Cardiac fibroblast (primary cell): ENCODE data around the gene HNRNPK.

Experiments used
- DNase-seq, 2 donors: peaks; one replicate each; pipeline versions ENCODE4 v3.0.0 to v3.0.0-alpha.2; 2010; ENCODE audit warnings: low read depth in 2 of 2
- H3K4me3 ChIP-seq, 2 donors: replicated peaks in 1 of 2; 1 replicate in 1 of 2; 2 replicates in 1 of 2; pipeline ENCODE4 v1.5.1; 2011; ENCODE audit warnings: low read depth in 2 of 2, low read length in 2 of 2, mild to moderate bottlenecking in 2 of 2, moderate library complexity in 1 of 2
- TF ChIP-seq, protein P1 (sequence below): IDR thresholded peaks from one replicate; pipeline ENCODE4 v1.5.1; 2011; ENCODE audit warnings: low read depth, mild to moderate bottlenecking, low read length, inconsistent platforms

The HNRNPK gene

DNA sequence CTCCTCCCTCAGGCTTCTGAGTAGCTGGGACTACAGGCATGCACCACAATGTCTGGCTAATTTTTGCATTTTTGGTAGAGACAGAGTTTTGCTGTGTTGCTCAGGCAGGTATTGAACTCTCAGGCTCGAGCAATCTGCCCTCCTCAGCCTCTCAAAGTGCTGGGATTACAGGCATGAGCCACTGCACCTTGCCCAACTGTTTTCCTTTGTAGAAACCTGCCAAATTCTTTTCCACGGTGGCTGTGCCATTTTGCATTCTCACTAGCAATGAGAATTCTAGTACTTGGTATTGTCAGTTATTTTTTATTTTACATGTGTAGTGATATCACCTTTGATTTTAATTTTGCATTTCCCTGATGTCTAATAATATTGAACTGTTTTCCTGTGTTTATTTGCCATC is 8.4 kb upstream of the HNRNPK start:
- no peak for DNase-seq
- H3K4me3 ChIP-seq, result no peak overlapping the region
- TF ChIP-seq, protein P1, sequence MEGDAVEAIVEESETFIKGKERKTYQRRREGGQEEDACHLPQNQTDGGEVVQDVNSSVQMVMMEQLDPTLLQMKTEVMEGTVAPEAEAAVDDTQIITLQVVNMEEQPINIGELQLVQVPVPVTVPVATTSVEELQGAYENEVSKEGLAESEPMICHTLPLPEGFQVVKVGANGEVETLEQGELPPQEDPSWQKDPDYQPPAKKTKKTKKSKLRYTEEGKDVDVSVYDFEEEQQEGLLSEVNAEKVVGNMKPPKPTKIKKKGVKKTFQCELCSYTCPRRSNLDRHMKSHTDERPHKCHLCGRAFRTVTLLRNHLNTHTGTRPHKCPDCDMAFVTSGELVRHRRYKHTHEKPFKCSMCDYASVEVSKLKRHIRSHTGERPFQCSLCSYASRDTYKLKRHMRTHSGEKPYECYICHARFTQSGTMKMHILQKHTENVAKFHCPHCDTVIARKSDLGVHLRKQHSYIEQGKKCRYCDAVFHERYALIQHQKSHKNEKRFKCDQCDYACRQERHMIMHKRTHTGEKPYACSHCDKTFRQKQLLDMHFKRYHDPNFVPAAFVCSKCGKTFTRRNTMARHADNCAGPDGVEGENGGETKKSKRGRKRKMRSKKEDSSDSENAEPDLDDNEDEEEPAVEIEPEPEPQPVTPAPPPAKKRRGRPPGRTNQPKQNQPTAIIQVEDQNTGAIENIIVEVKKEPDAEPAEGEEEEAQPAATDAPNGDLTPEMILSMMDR, result no peak

DNA sequence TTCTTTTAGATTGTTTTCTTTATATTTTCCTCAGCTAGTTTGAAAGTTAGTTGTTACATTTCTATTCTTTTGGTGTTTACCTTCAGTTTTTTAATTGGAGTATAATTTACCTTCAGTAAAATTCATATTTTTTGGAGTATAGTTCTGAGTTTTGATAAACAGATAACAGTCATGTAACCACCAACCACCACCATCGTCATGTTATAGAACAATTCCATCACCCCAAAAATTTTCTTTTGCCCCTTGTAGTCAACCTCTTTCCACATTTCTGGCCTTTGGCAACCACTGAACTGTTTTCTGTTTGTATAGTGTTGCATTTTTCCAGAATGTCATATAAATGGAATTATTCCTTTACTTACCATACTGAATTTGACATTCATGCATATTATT is 7.4 kb upstream of the HNRNPK start:
- TF ChIP-seq, protein P1, result no peak
- H3K4me3 ChIP-seq, result no peak overlapping the region
- DNase-seq, result no peak

DNA sequence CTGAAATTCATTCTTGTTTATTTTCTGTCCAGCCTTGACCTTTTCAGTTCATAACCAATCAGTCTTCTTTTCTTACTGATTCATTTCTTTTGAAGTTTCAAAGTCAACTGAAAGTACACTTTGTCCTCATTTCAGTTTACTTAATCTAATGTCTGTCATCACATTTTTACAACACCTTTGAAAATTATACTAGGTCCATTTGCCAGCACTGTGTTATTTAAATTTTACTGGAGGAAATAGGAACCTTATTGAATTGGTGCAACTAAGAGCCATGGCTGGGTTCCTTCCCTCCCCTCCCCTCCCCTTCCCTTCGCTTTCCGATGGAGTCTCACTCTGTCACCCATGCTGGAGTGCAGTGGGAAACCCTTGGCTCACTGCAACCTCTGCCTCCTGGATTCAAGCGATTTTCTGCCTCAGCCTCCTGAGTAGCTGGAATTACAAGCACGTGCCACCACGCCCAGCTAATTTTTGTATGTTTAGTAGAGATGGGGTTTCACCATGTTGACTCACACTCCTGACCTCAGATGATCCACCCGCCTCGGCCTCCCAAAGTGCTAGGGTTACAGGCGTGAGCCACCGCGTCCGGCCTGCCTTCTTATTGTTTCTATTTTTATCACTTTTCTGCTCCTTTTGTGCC is 6.9 kb upstream of the HNRNPK start:
- DNase-seq, result peak in 1 of 2 donors; percentile 59
- TF ChIP-seq, protein P1, result no peak
- no peak overlapping the region for H3K4me3 ChIP-seq

DNA sequence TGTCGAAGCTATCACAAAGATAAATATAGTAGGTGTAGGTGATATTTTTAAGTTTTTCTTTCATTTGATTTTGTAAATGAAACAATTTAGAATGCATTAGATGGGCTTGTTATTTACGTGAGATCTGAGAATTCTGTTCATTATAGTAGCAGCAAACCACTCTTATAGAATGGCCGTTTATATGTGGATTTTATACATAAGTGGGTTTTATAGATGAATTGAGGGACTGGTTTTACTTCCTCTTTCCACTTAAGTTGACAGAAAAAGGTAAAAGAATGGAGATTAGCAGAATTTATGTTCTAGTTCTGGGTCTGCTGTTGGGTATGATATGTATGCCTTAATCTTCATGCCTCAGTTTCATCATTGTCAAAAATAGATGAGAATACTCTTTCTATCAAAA is 6.2 kb upstream of the HNRNPK start:
- no peak overlapping the region for H3K4me3 ChIP-seq
- TF ChIP-seq, protein P1, result no peak
- DNase-seq, result no peak

DNA sequence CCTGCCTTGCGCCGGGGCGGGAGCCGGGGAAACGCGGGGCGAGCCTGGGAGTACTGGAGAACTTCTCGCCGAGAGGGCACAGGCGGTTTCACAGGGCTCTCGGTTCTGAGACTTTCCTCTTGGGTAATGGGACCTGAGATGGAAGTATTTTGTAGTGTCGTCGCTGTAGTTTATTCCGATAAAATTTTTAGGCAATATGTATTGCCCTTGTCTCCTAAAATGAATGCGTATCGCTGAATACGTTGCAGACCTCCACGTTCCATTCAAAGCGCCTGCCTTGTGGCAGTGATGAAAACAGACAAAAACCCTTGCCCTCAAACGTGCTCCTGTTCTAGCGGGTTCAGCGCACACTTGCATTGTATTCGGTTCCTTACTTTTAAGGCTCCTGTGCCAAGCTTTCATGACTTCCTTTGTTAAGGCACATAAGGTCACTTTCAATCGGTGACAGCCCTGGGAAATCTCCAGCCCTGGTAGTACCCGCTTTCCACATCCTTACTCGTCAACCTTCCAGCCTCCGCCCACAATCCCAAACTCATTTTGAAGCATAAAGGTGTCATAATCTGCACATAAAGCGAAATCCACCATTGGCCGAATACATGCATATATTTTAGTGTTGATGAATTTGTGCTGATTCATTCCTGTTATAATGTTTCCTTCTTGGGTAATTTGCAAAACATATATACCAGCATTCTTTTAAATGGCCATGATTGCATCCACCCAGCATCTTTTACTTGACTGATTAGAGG is 1.3 kb upstream of the HNRNPK start:
- DNase-seq, result peak; percentile 49 to 63
- TF ChIP-seq, protein P1, result no peak
- H3K4me3 ChIP-seq, result peak overlapping the region; percentile 95 to 100

DNA sequence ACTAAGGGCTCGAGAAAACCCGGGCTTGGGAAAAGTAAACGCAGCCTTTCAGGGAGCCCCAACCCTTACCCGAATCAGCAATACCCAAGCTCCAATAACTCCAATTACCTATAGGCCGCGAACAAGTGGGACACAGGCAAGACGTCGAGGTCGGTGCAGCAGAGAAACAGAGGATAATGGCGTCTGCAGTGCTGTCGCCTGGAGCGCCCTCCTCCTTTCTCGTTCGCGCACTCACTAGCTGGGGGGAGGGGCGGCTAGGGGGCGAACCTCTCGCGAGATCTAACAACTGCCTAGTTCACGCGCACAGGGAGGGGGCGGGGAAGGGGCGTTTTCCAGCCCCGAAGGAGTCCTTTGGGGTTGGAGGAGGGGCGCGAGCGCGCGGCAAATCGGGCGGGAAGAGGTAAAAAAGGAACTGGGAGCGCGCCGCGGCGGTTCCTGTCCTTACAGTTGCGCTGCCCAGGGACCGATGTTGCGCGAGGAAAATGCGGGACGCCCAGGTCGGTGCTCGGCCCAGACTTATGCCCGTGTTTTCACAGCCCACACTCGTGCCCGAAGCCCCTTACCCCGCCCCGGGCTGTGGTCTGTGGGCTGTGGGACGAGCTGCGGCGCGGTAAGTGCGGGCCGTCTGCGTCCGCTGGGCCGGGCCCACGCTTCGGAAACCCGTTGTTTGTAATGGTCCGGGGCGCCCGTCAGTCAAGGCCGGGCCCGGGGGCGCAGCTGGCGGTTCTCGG is 545 bp upstream of the HNRNPK start, which contains the start of gene RMI1:
TSS of gene RMI1 (plus strand) at position 411 of the 731 bp plus-strand sequence. CDS start 20,182 bp downstream, outside the sequence.
- peak; percentile 99 for DNase-seq
- H3K4me3 ChIP-seq, result peak within 1 kb of the TSS; percentile 95 to 100
- TF ChIP-seq, protein P1, result no peak
